NOMO-1 treated with DMSO at 0.1 percent for 48 hours (cell line): Measurements from ENCODE around the gene PIMREG.

Source experiments
- DNase-seq: peaks from one replicate; lab custom pipeline; 2025; ENCODE audit not compliant: unreplicated experiment; lab: John Stamatoyannopoulos, UW

PIMREG gene

DNA sequence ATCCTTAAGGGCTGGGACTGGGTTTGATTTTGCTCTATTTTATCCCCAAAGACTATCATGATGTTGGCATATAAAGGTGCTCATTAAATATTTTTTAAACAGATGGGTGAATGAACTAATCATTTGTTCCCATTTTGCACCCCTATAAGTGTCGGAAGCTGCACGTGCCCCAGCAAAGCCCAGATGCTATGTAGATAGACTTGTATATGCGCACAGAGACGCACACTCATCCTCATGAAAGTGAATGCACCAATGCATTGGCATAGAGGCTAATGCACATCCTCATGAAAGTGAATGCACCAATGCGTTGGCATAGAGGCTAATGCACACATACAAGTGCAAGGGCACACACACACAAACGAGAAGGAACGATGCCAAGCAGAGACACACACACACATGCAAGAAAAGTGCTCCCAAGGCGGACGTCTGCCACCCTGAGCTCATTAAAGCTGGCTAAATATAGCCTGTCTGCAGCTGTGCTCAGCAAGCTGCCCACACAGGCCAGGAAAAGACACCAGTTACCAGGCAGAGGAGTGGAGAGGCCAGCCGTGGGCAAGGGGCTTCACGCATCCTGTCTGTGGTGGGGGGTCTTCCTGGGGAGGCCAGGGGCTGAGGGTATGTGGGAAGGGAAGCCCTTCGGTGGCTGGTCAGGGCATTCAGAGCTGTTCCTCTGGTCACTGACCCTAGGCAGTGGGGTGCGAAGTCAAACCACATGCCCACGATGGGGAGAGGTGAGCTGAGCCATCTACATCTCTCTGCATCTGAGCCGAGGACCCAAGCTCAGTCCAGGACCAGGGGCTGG, 52.6 kb downstream of the PIMREG start:
- no peak for DNase-seq

DNA sequence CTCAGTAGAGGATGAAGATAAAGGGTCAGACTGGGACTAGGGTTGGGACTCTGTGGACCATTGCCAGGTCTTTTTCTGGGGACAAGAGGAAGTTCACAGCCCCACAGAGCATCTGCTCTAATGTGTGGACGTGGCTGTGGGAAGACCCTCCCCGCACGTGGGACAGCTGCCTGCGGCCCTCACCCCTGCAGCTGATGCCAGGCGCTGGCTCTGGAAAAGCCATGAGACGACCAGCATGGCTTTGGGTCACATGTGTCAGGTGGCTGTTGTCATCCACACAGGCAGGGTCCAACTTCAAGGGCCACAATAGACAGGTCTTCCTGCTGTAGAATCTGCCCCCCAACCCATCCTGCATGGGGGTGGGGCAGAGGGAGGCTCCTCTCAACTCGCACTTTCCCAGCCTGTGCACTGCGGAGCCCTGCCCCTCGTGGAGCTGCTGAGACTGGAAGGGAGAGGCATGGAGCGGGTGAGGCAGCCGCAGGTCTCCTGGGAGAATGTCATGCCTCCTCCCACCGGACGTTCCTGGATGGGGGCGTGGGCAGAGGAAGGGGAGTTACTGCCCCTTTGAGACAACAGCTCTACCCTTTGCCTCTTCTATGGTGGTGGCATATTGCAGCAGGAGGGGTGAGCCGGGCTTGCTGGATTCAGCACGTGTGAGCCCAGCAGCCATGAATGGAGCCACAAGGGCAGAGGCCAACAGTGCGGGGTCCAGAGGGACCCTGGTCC, 53.4 kb downstream of the PIMREG start:
- no peak for DNase-seq

DNA sequence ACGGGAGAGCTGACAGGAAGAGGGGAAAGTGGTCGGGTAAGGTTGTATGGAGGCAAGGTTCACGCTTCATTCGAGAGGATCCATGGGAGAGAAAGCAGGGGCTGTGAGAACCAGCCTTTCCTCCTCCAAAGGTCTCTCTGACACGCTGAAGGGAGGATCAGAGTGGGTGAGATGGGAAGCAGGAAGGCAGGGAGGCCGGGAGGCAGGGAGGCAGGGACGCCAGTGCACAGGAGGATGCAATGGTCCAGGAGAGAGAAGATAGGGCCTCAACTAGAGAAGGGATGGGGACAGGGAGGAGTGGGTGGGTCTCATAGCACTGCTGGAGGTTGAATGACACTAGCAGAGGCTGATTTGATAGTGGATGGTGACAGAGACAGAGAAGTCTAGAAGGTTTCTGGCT, 54.1 kb downstream of the PIMREG start:
- DNase-seq, result no peak

DNA sequence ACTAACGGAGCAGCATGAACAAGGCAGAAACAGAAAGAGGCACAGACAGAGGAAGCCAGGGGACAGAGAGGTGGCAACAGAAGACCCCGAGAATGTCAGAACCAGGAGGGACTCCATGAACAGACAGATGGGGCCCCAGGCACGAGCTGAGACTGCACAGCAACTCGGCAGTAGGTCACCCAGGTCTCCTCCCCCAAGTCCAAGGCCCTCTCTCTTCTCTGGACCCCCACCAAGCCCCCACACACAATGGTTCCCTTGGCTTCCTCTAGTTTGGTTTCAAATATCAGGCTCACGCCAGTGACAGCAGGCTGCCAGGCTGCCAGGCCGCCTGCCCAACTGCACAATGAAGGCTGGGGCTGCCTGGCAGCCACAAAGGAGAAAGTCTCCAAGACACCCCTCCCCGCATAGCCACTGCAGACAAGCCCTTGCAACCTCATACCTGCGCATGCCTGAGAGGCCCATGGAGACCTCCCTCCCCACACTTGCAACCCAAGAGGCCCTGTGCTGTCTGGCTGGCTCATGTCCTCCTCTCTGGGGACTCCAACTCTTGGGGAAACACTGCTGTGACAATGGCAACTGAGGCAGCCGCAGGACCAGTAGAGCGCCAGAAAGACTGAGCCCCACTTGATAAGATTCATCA, 54.8 kb downstream of the PIMREG start:
- no peak for DNase-seq
